Measurements from ENCODE around the gene TIAM1. TPM values are rescaled to one million over a fixed set of nuclear protein-coding genes. Genes with fewer than 3 reads are reported as not detected.

Gene TIAM1
- total RNA-seq, 4 donors from 2014 or later, result 5.4 to 10.6 (median 6.0) TPM

DNA sequence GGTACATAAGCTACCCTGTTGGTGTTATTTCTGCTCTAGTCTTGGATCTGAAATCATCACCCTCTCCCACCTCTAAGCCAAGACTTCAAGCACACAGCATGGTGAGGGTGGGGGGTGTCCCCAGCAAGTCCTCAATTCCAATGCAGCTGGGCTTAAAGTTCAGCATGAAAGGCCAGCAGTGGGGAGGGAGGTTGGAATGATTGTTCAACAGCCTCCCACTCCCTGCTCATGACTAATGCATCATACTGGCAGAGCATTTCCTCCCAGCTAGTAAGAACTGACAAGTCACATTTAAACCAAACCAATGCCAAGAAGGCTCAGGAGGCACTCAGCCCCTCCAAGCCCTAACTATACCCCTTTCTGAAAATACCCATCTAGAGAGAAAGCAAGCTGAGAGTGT, 50.1 kb downstream of the TIAM1 start:
- Histone ChIP-seq H3K27ac (replicated peaks in 1 of 4) (no peak overlapping the region), H3K27me3 (no peaks in the 10 kb centered on the region), H3K36me3 (no peaks in the 10 kb centered on the region), H3K4me1 (no peaks in the 10 kb centered on the region), H3K4me3 (no peak overlapping the region), H3K9me3 (no peaks in the 10 kb centered on the region)
- intact Hi-C loops (cut with DNase I), result no loop called here
- TF ChIP-seq POLR2A (IDR thresholded peaks at IDR 0.05; ENCODE audit: low read depth) (no peak), POLR2AphosphoS5 (IDR thresholded peaks at IDR 0.05) (no peak), EP300 (IDR thresholded peaks at IDR 0.05) (no peak)
- TF ChIP-seq, protein P1, sequence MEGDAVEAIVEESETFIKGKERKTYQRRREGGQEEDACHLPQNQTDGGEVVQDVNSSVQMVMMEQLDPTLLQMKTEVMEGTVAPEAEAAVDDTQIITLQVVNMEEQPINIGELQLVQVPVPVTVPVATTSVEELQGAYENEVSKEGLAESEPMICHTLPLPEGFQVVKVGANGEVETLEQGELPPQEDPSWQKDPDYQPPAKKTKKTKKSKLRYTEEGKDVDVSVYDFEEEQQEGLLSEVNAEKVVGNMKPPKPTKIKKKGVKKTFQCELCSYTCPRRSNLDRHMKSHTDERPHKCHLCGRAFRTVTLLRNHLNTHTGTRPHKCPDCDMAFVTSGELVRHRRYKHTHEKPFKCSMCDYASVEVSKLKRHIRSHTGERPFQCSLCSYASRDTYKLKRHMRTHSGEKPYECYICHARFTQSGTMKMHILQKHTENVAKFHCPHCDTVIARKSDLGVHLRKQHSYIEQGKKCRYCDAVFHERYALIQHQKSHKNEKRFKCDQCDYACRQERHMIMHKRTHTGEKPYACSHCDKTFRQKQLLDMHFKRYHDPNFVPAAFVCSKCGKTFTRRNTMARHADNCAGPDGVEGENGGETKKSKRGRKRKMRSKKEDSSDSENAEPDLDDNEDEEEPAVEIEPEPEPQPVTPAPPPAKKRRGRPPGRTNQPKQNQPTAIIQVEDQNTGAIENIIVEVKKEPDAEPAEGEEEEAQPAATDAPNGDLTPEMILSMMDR (IDR thresholded peaks at IDR 0.05), result no peak
- DNase-seq (ENCODE audit: extremely low spot score), result no peak

DNA sequence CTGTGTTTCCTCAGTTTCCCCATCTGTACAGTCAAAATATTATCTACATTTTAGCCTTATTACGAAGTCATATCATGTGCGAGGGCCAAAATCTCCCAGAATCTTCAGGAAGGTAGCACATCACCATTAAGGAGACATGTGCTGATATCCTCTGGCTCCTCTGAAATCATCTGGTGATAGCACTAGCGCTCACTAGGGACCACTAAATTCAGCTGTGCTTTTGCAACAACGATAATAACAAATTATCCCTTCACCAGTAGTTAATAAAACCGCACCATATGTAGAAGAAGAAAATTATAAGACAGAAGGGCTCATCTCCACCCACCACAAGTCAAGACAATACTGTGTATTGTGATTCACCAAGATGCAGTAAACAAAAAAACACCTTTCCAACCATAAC, 53.3 kb downstream of the TIAM1 start:
- intact Hi-C loops (cut with DNase I), result no loop called here
- Histone ChIP-seq H3K27ac (replicated peaks in 1 of 4) (no peak overlapping the region), H3K9me3 (peaks cover 0 to 5% (median 0%) of the 10 kb centered on the region in 4 donors), H3K36me3 (no peaks in the 10 kb centered on the region), H3K4me1 (no peaks in the 10 kb centered on the region), H3K4me3 (no peak overlapping the region), H3K27me3 (no peaks in the 10 kb centered on the region)
- 87% methylated on average over 5 of the region's 5 CpGs for WGBS
- DNase-seq (ENCODE audit: extremely low spot score), result no peak
- TF ChIP-seq EP300 (IDR thresholded peaks at IDR 0.05) (no peak), POLR2AphosphoS5 (IDR thresholded peaks at IDR 0.05) (no peak), POLR2A (IDR thresholded peaks at IDR 0.05; ENCODE audit: low read depth) (no peak)
- TF ChIP-seq, protein P1 (IDR thresholded peaks at IDR 0.05), result no peak

DNA sequence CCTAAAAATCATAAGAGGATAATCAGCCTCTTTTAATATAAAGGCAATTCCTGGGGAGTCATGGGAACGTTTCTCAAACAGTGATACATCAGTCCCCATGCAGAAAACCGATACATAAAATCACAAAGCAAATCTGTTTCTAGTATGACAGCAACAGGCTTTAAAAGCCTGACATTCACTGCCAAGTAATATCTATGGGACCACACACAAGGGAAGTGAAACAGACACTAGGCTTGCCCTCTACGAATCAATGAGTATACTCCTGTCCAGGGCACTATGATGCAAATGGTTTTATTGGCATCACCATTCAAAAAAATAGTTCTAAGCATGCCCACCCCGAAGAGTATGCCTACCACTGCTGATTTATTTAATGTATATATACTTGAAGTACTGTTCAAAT, 54.4 kb downstream of the TIAM1 start:
- TF ChIP-seq POLR2A (IDR thresholded peaks at IDR 0.05; ENCODE audit: low read depth) (no peak), EP300 (IDR thresholded peaks at IDR 0.05) (no peak), POLR2AphosphoS5 (IDR thresholded peaks at IDR 0.05) (no peak)
- TF ChIP-seq, protein P1 (IDR thresholded peaks at IDR 0.05), result no peak
- Histone ChIP-seq H3K4me1 (no peaks in the 10 kb centered on the region), H3K36me3 (no peaks in the 10 kb centered on the region), H3K4me3 (no peak overlapping the region), H3K9me3 (peaks cover 0 to 5% (median 0%) of the 10 kb centered on the region in 4 donors), H3K27ac (replicated peaks in 1 of 4) (no peak overlapping the region), H3K27me3 (no peaks in the 10 kb centered on the region)
- DNase-seq (ENCODE audit: extremely low spot score), result no peak
- intact Hi-C loops (cut with DNase I), result no loop called here
- WGBS, result 72% methylated on average over 4 of the region's 4 CpGs

DNA sequence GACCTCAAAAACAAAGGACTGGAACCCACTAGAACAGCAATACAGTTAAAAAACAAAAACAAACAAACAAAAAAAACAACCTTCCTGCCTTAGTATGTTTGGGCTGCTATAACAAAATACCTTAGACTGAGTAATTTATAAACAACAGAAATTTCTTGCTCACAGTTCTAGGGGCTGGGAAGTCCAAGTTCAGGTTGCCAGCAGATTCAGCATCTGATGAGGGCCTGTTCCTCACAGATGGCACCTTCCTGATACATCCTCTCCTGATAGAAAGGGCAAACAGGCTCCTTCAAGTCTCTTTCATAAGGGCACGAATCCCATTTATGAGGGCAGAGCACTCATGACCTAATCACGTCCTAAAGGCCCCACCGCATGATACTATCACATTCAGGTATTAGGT, 55.9 kb downstream of the TIAM1 start:
- intact Hi-C loops (cut with DNase I), result no loop called here
- 100% methylated on average over 3 of the region's 3 CpGs for WGBS
- Histone ChIP-seq H3K4me3 (no peak overlapping the region), H3K27ac (replicated peaks in 1 of 4) (no peak overlapping the region), H3K9me3 (peaks cover 0 to 5% (median 0%) of the 10 kb centered on the region in 4 donors), H3K4me1 (no peaks in the 10 kb centered on the region), H3K36me3 (no peaks in the 10 kb centered on the region), H3K27me3 (no peaks in the 10 kb centered on the region)
- no peak for TF ChIP-seq POLR2AphosphoS5 (IDR thresholded peaks at IDR 0.05)
- no peak for TF ChIP-seq POLR2A (IDR thresholded peaks at IDR 0.05; ENCODE audit: low read depth)
- TF ChIP-seq, protein P1 (IDR thresholded peaks at IDR 0.05), result no peak
- TF ChIP-seq EP300 (IDR thresholded peaks at IDR 0.05), result no peak
- no peak for DNase-seq (ENCODE audit: extremely low spot score)

DNA sequence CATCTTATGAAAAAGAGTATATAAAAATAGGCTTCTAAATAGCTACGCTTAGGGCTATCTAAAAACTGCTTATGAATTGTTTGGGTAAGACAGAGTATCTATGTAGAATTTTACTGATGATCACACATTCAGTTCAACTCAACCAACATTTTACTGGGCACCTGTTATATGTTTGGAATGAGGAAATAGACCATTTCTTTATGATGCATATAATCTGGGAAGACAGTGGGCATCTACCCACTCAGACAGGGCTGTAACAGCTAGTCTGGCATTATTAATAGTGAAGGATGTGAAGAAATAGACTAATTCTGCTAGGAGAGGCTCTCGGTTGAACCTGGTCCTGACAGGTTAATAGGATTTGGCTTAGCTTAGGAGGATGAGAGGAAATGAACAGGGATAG, 56.9 kb downstream of the TIAM1 start:
- no peaks in the 10 kb centered on the region for H3K4me1 ChIP-seq
- no peaks in the 10 kb centered on the region for H3K27me3 ChIP-seq
- peaks cover 0 to 5% (median 0%) of the 10 kb centered on the region in 4 donors for H3K9me3 ChIP-seq
- H3K27ac ChIP-seq (replicated peaks in 1 of 4), result no peak overlapping the region
- H3K4me3 ChIP-seq, result no peak overlapping the region
- 96% methylated on average over 2 of the region's 2 CpGs for whole genome bisulfite sequencing
- intact Hi-C loops (cut with DNase I), result no loop called here
- TF ChIP-seq POLR2A (IDR thresholded peaks at IDR 0.05; ENCODE audit: low read depth) (no peak), EP300 (IDR thresholded peaks at IDR 0.05) (no peak), POLR2AphosphoS5 (IDR thresholded peaks at IDR 0.05) (no peak)
- TF ChIP-seq, protein P1 (IDR thresholded peaks at IDR 0.05), result no peak
- no peak for DNase-seq (ENCODE audit: extremely low spot score)
- H3K36me3 ChIP-seq, result no peaks in the 10 kb centered on the region

All from esophagus muscularis mucosa (tissue), 4 donors.